HepG2 (cell line): ENCODE measurements around the gene TFF2. TPM values are rescaled to one million over a fixed set of nuclear protein-coding genes. Genes with fewer than 3 reads are reported as not detected.
A peak's percentile ranks its signal among the peaks of the same experiment; 100 is the strongest.

Source experiments
- ASH2L ChIP-seq: fragments of 300-600, 200-600 bp; sonication (generic); IDR thresholded peaks from 2 replicates; pipeline ENCODE4 v1.7.0; 2017; ENCODE audit warnings: low read depth, mild to moderate bottlenecking, moderate library complexity, mixed read lengths, low read length; ENCODE audit not compliant: insufficient read length
- BORCS8-MEF2B ChIP-seq: sonication (generic); formaldehyde crosslinking; IDR thresholded peaks from 2 replicates; pipeline ENCODE4 v1.8.0; 2022; ENCODE audit warnings: mild to moderate bottlenecking, missing genetic modification reagents
- CEBPB ChIP-seq: IDR thresholded peaks from 2 replicates; pipeline ENCODE4 v1.6.1; 2011; ENCODE audit warnings: low read depth, low read length, improper control_type of control experiment, borderline replicate concordance
- EED ChIP-seq: sonication (generic); formaldehyde crosslinking; IDR thresholded peaks from 2 replicates; pipeline ENCODE4 v1.5.0; 2020; ENCODE audit warnings: mild to moderate bottlenecking, missing genetic modification reagents
- FIP1L1 ChIP-seq: fragments of 200-400 bp; formaldehyde crosslinking; IDR thresholded peaks from 2 replicates; pipeline ENCODE4 v1.6.1; 2018; ENCODE audit warnings: low read depth, mild to moderate bottlenecking, low read length, moderate library complexity, borderline replicate concordance; ENCODE audit not compliant: insufficient read depth
- FOXJ3 ChIP-seq: sonication (generic); formaldehyde crosslinking; IDR thresholded peaks from 2 replicates; pipeline ENCODE4 v1.4.0; 2020; ENCODE audit warnings: missing genetic modification reagents, mild to moderate bottlenecking, borderline replicate concordance
- FOXK2 ChIP-seq: fragments of 450-650 bp; IDR thresholded peaks from 2 replicates; pipeline ENCODE4 v1.6.1; 2016
- IRF2 ChIP-seq: IDR thresholded peaks from 2 replicates; pipeline ENCODE4 v1.6.1; 2018; ENCODE audit warnings: missing genetic modification reagents, missing compliant biosample characterization
- ISL2 ChIP-seq: sonication (generic); formaldehyde crosslinking; IDR thresholded peaks from 2 replicates; pipeline ENCODE4 v1.5.0; 2020; ENCODE audit warnings: missing genetic modification reagents
- JUND ChIP-seq: sonication (generic); formaldehyde crosslinking; IDR thresholded peaks from 2 replicates; pipeline ENCODE4 v1.8.0; 2022; ENCODE audit warnings: mild to moderate bottlenecking, missing genetic modification reagents
- MBD4 ChIP-seq: IDR thresholded peaks from 2 replicates; pipeline ENCODE4 v1.6.1; 2012; ENCODE audit warnings: low read length, inconsistent platforms, borderline replicate concordance
- NCOA5 ChIP-seq: sonication (generic); formaldehyde crosslinking; IDR thresholded peaks from 2 replicates; pipeline ENCODE4 v1.4.0; 2020; ENCODE audit warnings: missing genetic modification reagents
- NFE2 ChIP-seq: sonication (generic); formaldehyde crosslinking; IDR thresholded peaks from 2 replicates; pipeline ENCODE4 v1.4.0; 2020; ENCODE audit warnings: missing genetic modification reagents
- POGK ChIP-seq: sonication (generic); formaldehyde crosslinking; conservative IDR thresholded peaks from 2 replicates; pipeline ENCODE4 v1.8.0; 2022; ENCODE audit warnings: mild to moderate bottlenecking, moderate library complexity, missing genetic modification reagents
- RXRB ChIP-seq: IDR thresholded peaks from 2 replicates; pipeline ENCODE4 v1.6.1; 2016; ENCODE audit warnings: borderline replicate concordance, missing genetic modification reagents, missing compliant biosample characterization
- SOX5 ChIP-seq: IDR thresholded peaks from 2 replicates; pipeline ENCODE4 v1.6.1; 2016; ENCODE audit warnings: borderline replicate concordance
- ZBTB26 ChIP-seq: IDR thresholded peaks from 2 replicates; pipeline ENCODE4 v1.6.1; 2016; ENCODE audit warnings: missing compliant biosample characterization, missing genetic modification reagents, borderline replicate concordance
- ZBTB38 ChIP-seq: sonication (generic); formaldehyde crosslinking; IDR thresholded peaks from 2 replicates; pipeline ENCODE4 v1.5.1; 2020; ENCODE audit warnings: mild to moderate bottlenecking, missing genetic modification reagents
- ZC3H4 ChIP-seq: sonication (generic); formaldehyde crosslinking; IDR thresholded peaks from 2 replicates; pipeline ENCODE4 v1.4.0; 2020; ENCODE audit warnings: missing genetic modification reagents, borderline replicate concordance
- ZNF513 ChIP-seq: sonication (generic); formaldehyde crosslinking; conservative IDR thresholded peaks from 2 replicates; pipeline ENCODE4 v1.5.0; 2020; ENCODE audit warnings: missing genetic modification reagents
- ZNF552 ChIP-seq: sonication (generic); formaldehyde crosslinking; IDR thresholded peaks from 2 replicates; pipeline ENCODE4 v1.9.0; 2022; ENCODE audit warnings: missing genetic modification reagents, mild to moderate bottlenecking, borderline replicate concordance
- ZNF563 ChIP-seq: sonication (generic); formaldehyde crosslinking; IDR thresholded peaks from 2 replicates; pipeline ENCODE4 v1.8.0; 2022; ENCODE audit warnings: mild to moderate bottlenecking, moderate library complexity, missing genetic modification reagents
- ZNF572 ChIP-seq: sonication (generic); formaldehyde crosslinking; IDR thresholded peaks from 2 replicates; pipeline ENCODE4 v1.5.1; 2020; ENCODE audit warnings: mild to moderate bottlenecking, missing genetic modification reagents
- ZNF749 ChIP-seq: sonication (generic); formaldehyde crosslinking; IDR thresholded peaks from 2 replicates; pipeline ENCODE4 v1.8.0; 2022; ENCODE audit warnings: mild to moderate bottlenecking, missing genetic modification reagents, moderate library complexity, borderline replicate concordance
- ZNF775 ChIP-seq: sonication (generic); formaldehyde crosslinking; IDR thresholded peaks from 2 replicates; pipeline ENCODE4 v1.4.0; 2020; ENCODE audit warnings: missing genetic modification reagents, mild to moderate bottlenecking, moderate library complexity, borderline replicate concordance
- ZSCAN9 ChIP-seq: IDR thresholded peaks from 2 replicates; pipeline ENCODE4 v1.6.1; 2016; ENCODE audit warnings: borderline replicate concordance
- ZUFSP ChIP-seq: sonication (generic); formaldehyde crosslinking; IDR thresholded peaks from 2 replicates; pipeline ENCODE4 v1.9.0; 2021; ENCODE audit warnings: missing genetic modification reagents, mild to moderate bottlenecking, borderline replicate concordance
- polyA plus RNA-seq, 8 experiments: library from polyadenylated mRNA; depleted of rRNA in 3 of 8; stranded (reverse) in 7 of 8; unstranded in 1 of 8; fragments of >200 nt; fragmentation: Illumina TruSeq in 4 of 8; extraction: Trizol in 4 of 8; gene quantifications; 2 replicates each; pipeline versions ENCODE4 v1.2.1 to v1.2.3, GENCODE V29; 2011 to 2016; ENCODE audit warnings: low read depth in 4 of 8, missing spikeins in 1 of 8, mixed read lengths in 1 of 8; ENCODE audit not compliant: insufficient read depth in 1 of 8
- total RNA-seq, 5 experiments: library from RNA; depleted of rRNA; stranded (reverse); fragments of >200 nt; fragmentation: Illumina TruSeq; extraction: Trizol; gene quantifications; 2 replicates each; pipeline ENCODE4 v1.2.3, GENCODE V29; 2016; ENCODE audit warnings: low read depth in 1 of 5

The TFF2 gene
- total and polyA plus RNA-seq, 2 of the 13 experiments (the other 11 are each of a cell fraction or from before 2014, with no cell fraction given), result 1.5 TPM; not detected in 1

- TF ChIP-seq ZBTB26 (CRISPR knock-in tag) (no peak), CEBPB (no peak), JUND (CRISPR knock-in tag) (peak; percentile 37; the same call in 1 of the 2 replicates), ZSCAN9 (CRISPR knock-in tag) (no peak), POGK (no peak), ISL2 (CRISPR knock-in tag) (no peak), ZNF775 (CRISPR knock-in tag) (no peak), MBD4 (no peak), FOXJ3 (CRISPR knock-in tag) (no peak), NCOA5 (no peak), ZNF572 (CRISPR knock-in tag) (peak; percentile 79; the same call in 1 of the 2 replicates), ASH2L (no peak), FIP1L1 (no peak), EED (CRISPR knock-in tag) (peak; percentile 48; the same call in 1 of the 2 replicates), ZNF552 (no peak), BORCS8-MEF2B (no peak), RXRB (CRISPR knock-in tag) (no peak), ZNF513 (no peak), ZC3H4 (CRISPR knock-in tag) (peak; percentile 45; the same call in 1 of the 2 replicates), ZUFSP (CRISPR knock-in tag) (no peak), IRF2 (CRISPR knock-in tag) (0 out of 2 replicates have a peak, but pooled peaks have one; percentile 1), ZBTB38 (CRISPR knock-in tag) (no peak), ZNF563 (CRISPR knock-in tag) (peak; percentile 7; the same call in 1 of the 2 replicates), SOX5 (CRISPR knock-in tag) (no peak), FOXK2 (no peak), NFE2 (CRISPR knock-in tag) (no peak), ZNF749 (CRISPR knock-in tag) (no peak)
These were observed 34.8 kb upstream of the TFF2 start (continued) for GRCh38 chr21:42385619-42386018.
